Adrenal gland (tissue), 5 donors: ENCODE measurements around the gene CTRB1.

Source experiments
- POLR2A ChIP-seq, 2 donors: fragments of 450-650 bp; IDR thresholded peaks; one replicate each; pipeline ENCODE4 v1.6.1; 2017; ENCODE audit warnings: antibody characterized with exemption in 2 of 2, mild to moderate bottlenecking in 2 of 2, moderate library complexity in 1 of 2
- TF ChIP-seq, protein P1 (sequence below), 6 experiments: fragments of 450-650 bp in 4 of 6; fragments of 200-600 bp in 2 of 6; sonication (generic) in 1 of 6; IDR thresholded peaks; 1 replicate in 5 of 6; 2 replicates in 1 of 6; pipeline versions ENCODE4 v1.5.1 to v1.8.0; 2016 to 2021; ENCODE audit warnings: antibody characterized with exemption in 6 of 6, mild to moderate bottlenecking in 2 of 6, moderate library complexity in 1 of 6
- donor health status: DM: no; HTN: no; CAD: no.

DNA sequence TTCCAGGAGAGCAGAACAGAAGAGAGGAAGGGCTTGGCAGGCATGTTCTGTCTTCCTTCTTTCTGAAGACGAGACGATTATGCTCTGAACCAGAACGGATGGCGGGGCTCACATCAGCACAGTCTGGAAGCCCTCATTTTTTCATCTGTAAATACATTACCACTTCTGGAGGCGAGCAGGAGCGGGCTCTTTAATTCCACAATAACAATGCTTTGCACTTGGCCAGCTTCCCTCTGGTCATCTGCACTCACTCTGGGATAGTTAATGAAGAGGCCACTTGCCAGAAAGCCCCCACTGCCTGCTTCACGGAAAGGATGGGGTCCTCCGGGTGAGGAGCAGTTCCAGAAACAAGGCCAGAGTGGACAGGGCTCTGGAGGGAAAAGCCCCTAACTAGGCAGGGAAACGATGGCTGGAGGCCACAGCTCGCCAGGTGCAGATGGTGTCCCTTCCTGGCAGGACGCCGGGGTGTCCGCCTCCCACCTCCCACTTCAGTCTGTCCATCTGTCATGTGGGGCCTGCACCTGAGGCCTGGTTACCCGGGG, 45.7 kb downstream of the CTRB1 start:
- TF ChIP-seq, protein P1, sequence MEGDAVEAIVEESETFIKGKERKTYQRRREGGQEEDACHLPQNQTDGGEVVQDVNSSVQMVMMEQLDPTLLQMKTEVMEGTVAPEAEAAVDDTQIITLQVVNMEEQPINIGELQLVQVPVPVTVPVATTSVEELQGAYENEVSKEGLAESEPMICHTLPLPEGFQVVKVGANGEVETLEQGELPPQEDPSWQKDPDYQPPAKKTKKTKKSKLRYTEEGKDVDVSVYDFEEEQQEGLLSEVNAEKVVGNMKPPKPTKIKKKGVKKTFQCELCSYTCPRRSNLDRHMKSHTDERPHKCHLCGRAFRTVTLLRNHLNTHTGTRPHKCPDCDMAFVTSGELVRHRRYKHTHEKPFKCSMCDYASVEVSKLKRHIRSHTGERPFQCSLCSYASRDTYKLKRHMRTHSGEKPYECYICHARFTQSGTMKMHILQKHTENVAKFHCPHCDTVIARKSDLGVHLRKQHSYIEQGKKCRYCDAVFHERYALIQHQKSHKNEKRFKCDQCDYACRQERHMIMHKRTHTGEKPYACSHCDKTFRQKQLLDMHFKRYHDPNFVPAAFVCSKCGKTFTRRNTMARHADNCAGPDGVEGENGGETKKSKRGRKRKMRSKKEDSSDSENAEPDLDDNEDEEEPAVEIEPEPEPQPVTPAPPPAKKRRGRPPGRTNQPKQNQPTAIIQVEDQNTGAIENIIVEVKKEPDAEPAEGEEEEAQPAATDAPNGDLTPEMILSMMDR (IDR thresholded peaks at IDR 0.05) = no peak
- TF ChIP-seq POLR2A (IDR thresholded peaks at IDR 0.05) = no peak
